Measurements from ENCODE around the gene HDAC3. TPM values are rescaled to one million over a fixed set of nuclear protein-coding genes. Genes with fewer than 3 reads are reported as not detected.
"Not testable (repeated sequence)": the region's sequence is repeated elsewhere in the genome, so short reads cannot be mapped to it uniquely, and the experiment has no call there.

Gene HDAC3
- total RNA-seq, 2 experiments from 2014 or later, result 83.6 to 85.4 TPM

- no peaks in the 10 kb centered on the region for H3K9me3 ChIP-seq (ENCODE audit: low read length)
- POLR2A ChIA-PET, result interaction anchor here (0.6 to 5.0 kb wide), 10 partner anchors 9 to 296 kb away, joined by 3 to 50 read pairs (median 6); partner anchors contain the start of genes HDAC3 and RELL2
- H3K79me2 ChIP-seq (ENCODE audit: insufficient read depth, low read depth, low read length), result peaks cover 67% of the 10 kb centered on the region
- H2AFZ ChIP-seq (ENCODE audit: low read length), result no peak overlapping the region
- H3K9me2 ChIP-seq (ENCODE audit: insufficient read depth, low read length), result no peaks in the 10 kb centered on the region
- peaks cover 51% of the 10 kb centered on the region for H3K36me3 ChIP-seq (ENCODE audit: insufficient read depth, low read length)
- DNase-seq (ENCODE audit: low spot score), result no peak
- intact Hi-C loops (cut with micrococcal nuclease; ENCODE audit: unreplicated experiment), result loop anchor here (5.0 to 10.0 kb wide), 3 partner anchors 34 to 101 kb away; no protein-coding TSS in a partner anchor
- H3K4me3 ChIP-seq (ENCODE audit: low read depth, low read length, poor library complexity, severe bottlenecking), result peak overlapping the region; percentile 98
- peak overlapping the region; percentile 89 for H3K4me2 ChIP-seq (ENCODE audit: low read length)
- peaks cover 52% of the 10 kb centered on the region for H3K4me1 ChIP-seq (ENCODE audit: insufficient read depth, low read length, poor library complexity, severe bottlenecking)
- no peak overlapping the region for H3K27ac ChIP-seq (ENCODE audit: low read depth, low read length, poor library complexity, severe bottlenecking)
- H4K20me1 ChIP-seq (ENCODE audit: insufficient read depth, low read length), result peaks cover 19% of the 10 kb centered on the region; the same call in 1 of the 2 replicates
- TF ChIP-seq CTCF (conservative IDR thresholded peaks at IDR 0.05; ENCODE audit: low read length), result no peak
- TF ChIP-seq EZH2phosphoT487 (IDR thresholded peaks at IDR 0.05; ENCODE audit: borderline replicate concordance, low read depth, low read length), result no peak
- CTCF ChIA-PET (ENCODE audit: unreplicated experiment), result interaction anchor here (2.3 kb wide), 1 partner anchor 24 kb away, joined by 10 read pairs; no protein-coding TSS in a partner anchor
- BruUV-seq (replicated peaks), result no TSS peak
Measured at GRCh38 chr5:141615991-141616720, 20.5 kb downstream of the HDAC3 start.

GRCh38 chr5:141613344-141613743 lies 23.3 kb downstream of the HDAC3 start:
- no peak overlapping the region for H3K4me3 ChIP-seq (ENCODE audit: low read depth, low read length, poor library complexity, severe bottlenecking)
- H3K4me1 ChIP-seq (ENCODE audit: insufficient read depth, low read length, poor library complexity, severe bottlenecking), result peaks cover 51% of the 10 kb centered on the region
- no peak for TF ChIP-seq EZH2phosphoT487 (IDR thresholded peaks at IDR 0.05; ENCODE audit: borderline replicate concordance, low read depth, low read length)
- no peak for TF ChIP-seq CTCF (conservative IDR thresholded peaks at IDR 0.05; ENCODE audit: low read length)
- H3K4me2 ChIP-seq (ENCODE audit: low read length), result no peak overlapping the region
- H3K79me2 ChIP-seq (ENCODE audit: insufficient read depth, low read depth, low read length), result peaks cover 89% of the 10 kb centered on the region
- POLR2A ChIA-PET, result interaction anchor here (0.6 to 1.9 kb wide), 4 partner anchors 11 to 576 kb away, joined by 3 to 6 read pairs (median 4); partner anchors contain the start of genes HDAC3 and RELL2
- no peak overlapping the region for H3K27ac ChIP-seq (ENCODE audit: low read depth, low read length, poor library complexity, severe bottlenecking)
- no peak for DNase-seq (ENCODE audit: low spot score)
- H3K9me2 ChIP-seq (ENCODE audit: insufficient read depth, low read length), result no peaks in the 10 kb centered on the region
- no peaks in the 10 kb centered on the region for H3K9me3 ChIP-seq (ENCODE audit: low read length)
- H4K20me1 ChIP-seq (ENCODE audit: insufficient read depth, low read length), result peaks cover 24% of the 10 kb centered on the region; the same call in 1 of the 2 replicates
- BruUV-seq (replicated peaks), result no TSS peak
- intact Hi-C loops (cut with micrococcal nuclease; ENCODE audit: unreplicated experiment), result loop anchor here (10.0 kb wide), 1 partner anchor 99 kb away; no protein-coding TSS in a partner anchor
- peaks cover 47% of the 10 kb centered on the region for H3K36me3 ChIP-seq (ENCODE audit: insufficient read depth, low read length)
- CTCF ChIA-PET (ENCODE audit: unreplicated experiment), result no interaction called here
- H2AFZ ChIP-seq (ENCODE audit: low read length), result no peak overlapping the region

- TF ChIP-seq EZH2phosphoT487 (IDR thresholded peaks at IDR 0.05; ENCODE audit: borderline replicate concordance, low read depth, low read length) (no peak), CTCF (conservative IDR thresholded peaks at IDR 0.05; ENCODE audit: low read length) (no peak)
- no peak for DNase-seq (ENCODE audit: low spot score)
- Histone ChIP-seq H3K9me2 (ENCODE audit: insufficient read depth, low read length) (no peaks in the 10 kb centered on the region), H3K27ac (ENCODE audit: low read depth, low read length, poor library complexity, severe bottlenecking) (no peak overlapping the region), H4K20me1 (ENCODE audit: insufficient read depth, low read length) (peaks cover 17% of the 10 kb centered on the region), H3K4me3 (ENCODE audit: low read depth, low read length, poor library complexity, severe bottlenecking) (no peak overlapping the region), H3K4me2 (ENCODE audit: low read length) (no peak overlapping the region), H3K9me3 (ENCODE audit: low read length) (no peaks in the 10 kb centered on the region), H3K79me2 (ENCODE audit: insufficient read depth, low read depth, low read length) (peaks cover 89% of the 10 kb centered on the region), H3K4me1 (ENCODE audit: insufficient read depth, low read length, poor library complexity, severe bottlenecking) (peaks cover 45% of the 10 kb centered on the region), H3K36me3 (ENCODE audit: insufficient read depth, low read length) (peaks cover 41% of the 10 kb centered on the region), H2AFZ (ENCODE audit: low read length) (no peak overlapping the region)
- CTCF ChIA-PET (ENCODE audit: unreplicated experiment), result no interaction called here
- POLR2A ChIA-PET, result interaction anchor here (1.2 kb wide), 1 partner anchor 25 kb away, joined by 5 read pairs; the partner anchor contains the start of genes HDAC3 and RELL2
- no TSS peak for BruUV-seq (replicated peaks)
- intact Hi-C loops (cut with micrococcal nuclease; ENCODE audit: unreplicated experiment), result loop anchor here (10.0 kb wide), 1 partner anchor 96 kb away; no protein-coding TSS in a partner anchor
Measured at GRCh38 chr5:141611289-141611688, 25.4 kb downstream of the HDAC3 start.

- peaks cover 51% of the 10 kb centered on the region for H3K4me1 ChIP-seq (ENCODE audit: insufficient read depth, low read length, poor library complexity, severe bottlenecking)
- H3K36me3 ChIP-seq (ENCODE audit: insufficient read depth, low read length), result peaks cover 33% of the 10 kb centered on the region
- H3K79me2 ChIP-seq (ENCODE audit: insufficient read depth, low read depth, low read length), result peaks cover 93% of the 10 kb centered on the region
- BruUV-seq (replicated peaks); H3K4me3 ChIP-seq (ENCODE audit: low read depth, low read length, poor library complexity, severe bottlenecking); H3K9me3 ChIP-seq (ENCODE audit: low read length); DNase-seq (ENCODE audit: low spot score); H2AFZ ChIP-seq (ENCODE audit: low read length); H3K27ac ChIP-seq (ENCODE audit: low read depth, low read length, poor library complexity, severe bottlenecking); CTCF ChIA-PET (ENCODE audit: unreplicated experiment); H3K4me2 ChIP-seq (ENCODE audit: low read length); H3K9me2 ChIP-seq (ENCODE audit: insufficient read depth, low read length): not testable (repeated sequence)
- intact Hi-C loops (cut with micrococcal nuclease; ENCODE audit: unreplicated experiment), result loop anchor here (10.0 kb wide), 1 partner anchor 95 kb away; no protein-coding TSS in a partner anchor
- peaks cover 21% of the 10 kb centered on the region for H4K20me1 ChIP-seq (ENCODE audit: insufficient read depth, low read length)
- POLR2A ChIA-PET, result interaction anchor here (1.1 to 5.5 kb wide), 2 partner anchors 8 to 12 kb away, joined by 3 to 43 read pairs; partner anchors contain the start of gene DIAPH1
Measured at GRCh38 chr5:141609921-141610320, 26.7 kb downstream of the HDAC3 start.
